ENCODE results near the gene PAFAH2. TPM values are rescaled to one million over a fixed set of nuclear protein-coding genes. Genes with fewer than 3 reads are reported as not detected.
A peak's percentile ranks its signal among the peaks of the same experiment; 100 is the strongest.

The PAFAH2 gene
- total and polyA plus RNA-seq, 2 of the 13 experiments (the other 11 are each of a cell fraction or from before 2014, with no cell fraction given) = 6.9 to 9.4 TPM

DNA sequence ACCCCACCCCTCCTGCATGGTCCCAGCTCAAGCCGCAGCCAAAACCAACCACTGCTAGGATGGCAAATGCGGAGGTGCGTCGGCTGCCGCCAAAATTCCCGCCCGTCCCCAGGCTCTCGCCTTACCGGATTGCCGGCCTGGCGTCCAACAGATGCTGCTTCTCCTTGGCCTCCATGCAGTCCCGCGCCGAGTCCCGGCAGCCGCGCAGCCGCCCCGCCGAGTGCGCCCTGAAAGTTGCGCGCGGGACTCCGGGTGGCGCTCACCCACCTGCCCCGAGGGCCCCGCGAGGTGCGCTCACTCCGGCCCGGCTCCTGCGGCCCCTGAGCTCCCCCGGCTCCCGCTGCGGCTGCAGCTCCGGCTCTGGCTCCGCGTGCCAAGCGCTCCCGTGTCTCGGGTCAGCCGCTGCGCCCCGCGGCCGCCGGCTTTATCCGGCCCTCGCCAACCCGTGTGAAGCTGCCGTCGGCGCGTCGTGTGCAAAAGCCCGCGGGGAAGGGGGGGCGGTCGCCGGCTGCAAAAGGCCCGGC is 47.9 kb upstream of the PAFAH2 start, which contains the start of gene SLC30A2:
Gene SLC30A2 (minus strand): TSS at position 397 of the 524 bp plus-strand sequence. CDS start 222 bp downstream, at position 175.
- peak; percentile 22 for ATAC-seq
- Histone ChIP-seq H3K4me2 (ENCODE audit: low read depth, low read length) (peak within 1 kb of the TSS; percentile 23; the same call in 1 of the 2 replicates), H3K36me3 (replicated peaks in 1 of 2; ENCODE audit: control insufficient read depth in 1 of 2, insufficient read depth in 2 of 2, low read length in 2 of 2) (no peaks in the 10 kb centered on the region), H3K4me3 (replicated peaks in 1 of 3; ENCODE audit: insufficient read depth in 1 of 3, low read depth in 2 of 3, low read length in 3 of 3) (no peak within 1 kb of the TSS; a peak in 1 of 6 replicates), H3K4me1 (ENCODE audit: insufficient read depth, low read length) (no peaks in the 10 kb centered on the region), H3K27me3 (ENCODE audit: control insufficient read depth in 1 of 2, insufficient read depth in 2 of 2, low read length in 2 of 2) (peaks cover 28 to 83% of the 10 kb centered on the region in 2 experiments), H3K79me2 (ENCODE audit: insufficient read depth, low read length) (no peaks in the 10 kb centered on the region), H4K20me1 (ENCODE audit: insufficient read depth, low read length) (no peaks in the 10 kb centered on the region), H3K9me3 (ENCODE audit: low read length) (no peaks in the 10 kb centered on the region), H3K27ac (ENCODE audit: extremely low read length, insufficient read depth, low read length) (no peak within 1 kb of the TSS), H3K9ac (ENCODE audit: insufficient read depth, low read depth, low read length) (no peak within 1 kb of the TSS), H2AFZ (ENCODE audit: low read length) (no peak within 1 kb of the TSS)
- TF ChIP-seq ZNF800 (CRISPR knock-in tag; IDR thresholded peaks at IDR 0.05) = peak; percentile 23; the same call in 1 of the 2 replicates
- TF ChIP-seq POGK (CRISPR knock-in tag; conservative IDR thresholded peaks at IDR 0.05) = 0 out of 2 replicates have a peak, but pooled peaks have one; percentile 39
- peak; percentile 82; the same call in 1 of the 2 replicates for TF ChIP-seq MTF1 (CRISPR knock-in tag; IDR thresholded peaks at IDR 0.05)
- TF ChIP-seq, protein P1, sequence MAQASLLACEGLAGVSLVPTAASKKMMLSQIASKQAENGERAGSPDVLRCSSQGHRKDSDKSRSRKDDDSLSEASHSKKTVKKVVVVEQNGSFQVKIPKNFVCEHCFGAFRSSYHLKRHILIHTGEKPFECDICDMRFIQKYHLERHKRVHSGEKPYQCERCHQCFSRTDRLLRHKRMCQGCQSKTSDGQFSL (CRISPR knock-in tag; IDR thresholded peaks at IDR 0.05) = peak; percentile 45; the same call in 1 of the 2 replicates
- no peak for TF ChIP-seq IKZF4 (CRISPR knock-in tag; IDR thresholded peaks at IDR 0.05; ENCODE audit: borderline replicate concordance, low read depth, not compliant biosample characterization)
- TF ChIP-seq KMT2B (CRISPR knock-in tag; IDR thresholded peaks at IDR 0.05) = no peak
- peak; percentile 35; the same call in 1 of the 2 replicates for TF ChIP-seq ZNF777 (CRISPR knock-in tag; IDR thresholded peaks at IDR 0.05)
- FAIRE-seq = no peak
- 0% methylated on average over 4 of the region's 62 CpGs for WGBS (ENCODE audit: low lambda C conversion rate)
- no TSS peak for BruUV-seq (replicated peaks)
- in situ Hi-C loops (cut with HindIII; ENCODE audit: extremely low pct_ligation_motif_present, low pct_unique_long_range_greater_than_20kb) (no loop called here), intact Hi-C loops (cut with micrococcal nuclease; ENCODE audit: unreplicated experiment) (no loop called here)
- no peak for DNase-seq (ENCODE audit: low spot score)
- POLR2A ChIA-PET = no interaction called here
- CTCF ChIA-PET (ENCODE audit: low intra/inter-chr PET ratio, low total read pairs) = no interaction called here
